Keratinocyte (primary cell): ENCODE results near the gene TMEM219. TPM values are rescaled to one million over a fixed set of nuclear protein-coding genes. Genes with fewer than 3 reads are reported as not detected.

ENCODE experiments used
- DNase-seq: peaks from one replicate; pipeline ENCODE4 v3.0.0-alpha.2; 2011; ENCODE audit warnings: low read depth, missing footprints, low spot score
- FAIRE-seq: peaks from 2 replicates; lab custom pipeline; 2011; peaks lifted over from hg19 to GRCh38; lab: Jason Lieb, UNC
- H2AFZ ChIP-seq: 2 replicates; pipeline ENCODE4 v1.6.0; 2012; ENCODE audit warnings: low read length, control low read depth, inconsistent platforms; ENCODE audit not compliant: control insufficient read depth
- H3K27ac ChIP-seq: 2 replicates; pipeline ENCODE4 v1.5.1; 2011; ENCODE audit warnings: low read length; ENCODE audit not compliant: control insufficient read depth, insufficient read depth
- H3K27me3 ChIP-seq: 3 replicates; pipeline ENCODE4 v1.6.0; 2011; ENCODE audit warnings: low read length; ENCODE audit not compliant: control insufficient read depth, insufficient read depth; ENCODE audit errors: extremely low read depth
- H3K36me3 ChIP-seq, 2 experiments: 2 replicates in 1 of 2; 3 replicates in 1 of 2; pipeline ENCODE4 v1.5.1; 2011; ENCODE audit warnings: low read length in 2 of 2, mild to moderate bottlenecking in 1 of 2; ENCODE audit not compliant: control insufficient read depth in 2 of 2, insufficient read depth in 2 of 2; ENCODE audit errors: extremely low read depth in 1 of 2
- H3K4me1 ChIP-seq: 3 replicates; pipeline ENCODE4 v1.5.1; 2011; ENCODE audit warnings: low read length; ENCODE audit not compliant: control insufficient read depth, insufficient read depth; ENCODE audit errors: extremely low read depth
- H3K4me2 ChIP-seq: 3 replicates; pipeline ENCODE4 v1.6.0; 2011; ENCODE audit warnings: low read depth, low read length; ENCODE audit not compliant: control insufficient read depth, insufficient read depth; ENCODE audit errors: extremely low read depth
- H3K4me3 ChIP-seq, 3 experiments: fragments of 200-600 bp in 1 of 3; sonication (generic) in 1 of 3; 2 replicates in 2 of 3; 3 replicates in 1 of 3; pipeline ENCODE4 v1.5.1; 2011 to 2016; ENCODE audit warnings: low read length in 3 of 3, mild to moderate bottlenecking in 3 of 3, control low read depth in 2 of 3, inconsistent platforms in 1 of 3, low read depth in 1 of 3, mixed read lengths in 1 of 3, mixed run types in 1 of 3, moderate library complexity in 1 of 3; ENCODE audit not compliant: control insufficient read depth in 2 of 3, insufficient read depth in 2 of 3; ENCODE audit errors: extremely low read depth in 1 of 3
- H3K79me2 ChIP-seq: 2 replicates; pipeline ENCODE4 v1.6.0; 2012; ENCODE audit warnings: low read length; ENCODE audit not compliant: control insufficient read depth, insufficient read depth
- H3K9ac ChIP-seq: 3 replicates; pipeline ENCODE4 v1.6.0; 2011; ENCODE audit warnings: low read length; ENCODE audit not compliant: control insufficient read depth, insufficient read depth; ENCODE audit errors: extremely low read depth
- H3K9me1 ChIP-seq: 3 replicates; pipeline ENCODE4 v1.6.0; 2011; ENCODE audit warnings: low read length; ENCODE audit not compliant: control insufficient read depth, insufficient read depth; ENCODE audit errors: extremely low read depth
- H3K9me3 ChIP-seq: 2 replicates; pipeline ENCODE4 v1.5.1; 2012; ENCODE audit warnings: low read depth, low read length; ENCODE audit not compliant: control insufficient read depth
- H4K20me1 ChIP-seq: 3 replicates; pipeline ENCODE4 v1.6.0; 2011; ENCODE audit warnings: low read length; ENCODE audit not compliant: control insufficient read depth, insufficient read depth; ENCODE audit errors: extremely low read depth
- EZH2 ChIP-seq: IDR thresholded peaks from one replicate; pipeline ENCODE4 v1.6.1; 2012; ENCODE audit warnings: inconsistent platforms, mild to moderate bottlenecking, low read length, moderate library complexity
- dilution Hi-C: fragments of 300-500 bp; cut with MboI; formaldehyde crosslinking; loops from one replicate; pipeline ENCODE4 v1.7.0; 2020; ENCODE audit warnings: low sequenced_read_pairs; ENCODE audit not compliant: extremely low pct_ligation_motif_present
- polyA plus RNA-seq, 5 experiments: library from polyadenylated mRNA; depleted of rRNA in 3 of 5; stranded (reverse) in 3 of 5; stranded (forward) in 1 of 5; unstranded in 1 of 5; fragments of >200 nt; gene quantifications; 1 replicate in 1 of 5; 2 replicates in 3 of 5; 3 replicates in 1 of 5; pipeline versions ENCODE4 v1.2.1 to v1.2.3, GENCODE V29; 2011 to 2012; ENCODE audit warnings: missing spikeins in 2 of 5, low read depth in 1 of 5, low replicate concordance in 1 of 5
- TF ChIP-seq, protein P1 (sequence below), 3 experiments: IDR thresholded peaks in 1 of 3; conservative IDR thresholded peaks in 1 of 3; optimal IDR thresholded peaks in 1 of 3; 2 replicates in 2 of 3; 3 replicates in 1 of 3; pipeline versions ENCODE3 to v1.5.1; 2011; ENCODE audit warnings: low read length in 3 of 3, mild to moderate bottlenecking in 3 of 3, moderate library complexity in 2 of 3, control low read depth in 1 of 3, inconsistent platforms in 1 of 3; ENCODE audit not compliant: insufficient read depth in 2 of 3; ENCODE audit errors: extremely low read depth in 1 of 3

The TMEM219 gene
- polyA plus RNA-seq, 1 donor (not counting 4 experiments of a cell fraction or from before 2014, with no cell fraction given) = 48.5 TPM

DNA sequence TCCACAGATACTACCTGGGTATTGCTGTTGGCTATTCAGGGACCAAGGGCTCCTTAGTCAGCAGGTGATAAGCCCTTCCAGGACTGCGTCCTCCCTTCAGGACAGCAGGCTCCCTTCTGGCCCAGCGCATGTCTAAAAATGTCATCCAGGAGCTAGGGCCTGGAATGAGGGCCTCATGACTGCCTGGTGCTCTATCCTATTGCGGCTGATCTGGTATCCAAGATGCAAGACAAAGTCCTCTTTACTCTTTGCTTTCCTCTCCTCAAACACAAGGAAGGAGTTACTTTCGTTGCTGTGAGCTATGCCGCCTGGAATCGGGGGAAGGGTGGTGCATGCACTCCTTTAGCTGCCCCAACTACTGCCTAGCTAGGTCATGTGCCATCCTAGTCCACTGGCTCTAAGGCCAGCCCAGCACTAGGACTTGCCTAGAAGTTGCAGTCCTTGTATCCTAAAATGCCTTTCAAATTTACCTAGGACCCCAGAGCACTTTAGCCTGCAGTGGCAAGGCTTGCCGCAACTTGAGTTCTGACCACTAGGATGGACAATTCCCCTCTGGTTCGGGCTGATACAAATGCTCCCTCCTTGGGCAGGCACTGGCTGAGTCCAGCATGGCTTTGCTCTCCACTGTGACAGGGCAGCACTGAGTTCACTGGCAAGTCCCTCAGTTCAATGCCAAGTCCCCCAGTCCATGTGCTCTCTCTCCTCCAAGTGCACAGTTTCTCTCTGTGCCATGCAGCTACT is 10.1 kb upstream of the TMEM219 start:
- H3K4me1 ChIP-seq = no peaks in the 10 kb centered on the region
- H3K9me3 ChIP-seq = no peaks in the 10 kb centered on the region
- no peak overlapping the region for H3K27ac ChIP-seq
- no peaks in the 10 kb centered on the region for H3K27me3 ChIP-seq
- dilution Hi-C loops = no loop called here
- H3K79me2 ChIP-seq = no peaks in the 10 kb centered on the region
- no peaks in the 10 kb centered on the region for H3K36me3 ChIP-seq
- no peak overlapping the region for H3K4me2 ChIP-seq
- FAIRE-seq (no peak), DNase-seq (no peak)
- no peaks in the 10 kb centered on the region for H3K9me1 ChIP-seq
- H4K20me1 ChIP-seq = no peaks in the 10 kb centered on the region
- no peak for TF ChIP-seq EZH2
- TF ChIP-seq, protein P1, sequence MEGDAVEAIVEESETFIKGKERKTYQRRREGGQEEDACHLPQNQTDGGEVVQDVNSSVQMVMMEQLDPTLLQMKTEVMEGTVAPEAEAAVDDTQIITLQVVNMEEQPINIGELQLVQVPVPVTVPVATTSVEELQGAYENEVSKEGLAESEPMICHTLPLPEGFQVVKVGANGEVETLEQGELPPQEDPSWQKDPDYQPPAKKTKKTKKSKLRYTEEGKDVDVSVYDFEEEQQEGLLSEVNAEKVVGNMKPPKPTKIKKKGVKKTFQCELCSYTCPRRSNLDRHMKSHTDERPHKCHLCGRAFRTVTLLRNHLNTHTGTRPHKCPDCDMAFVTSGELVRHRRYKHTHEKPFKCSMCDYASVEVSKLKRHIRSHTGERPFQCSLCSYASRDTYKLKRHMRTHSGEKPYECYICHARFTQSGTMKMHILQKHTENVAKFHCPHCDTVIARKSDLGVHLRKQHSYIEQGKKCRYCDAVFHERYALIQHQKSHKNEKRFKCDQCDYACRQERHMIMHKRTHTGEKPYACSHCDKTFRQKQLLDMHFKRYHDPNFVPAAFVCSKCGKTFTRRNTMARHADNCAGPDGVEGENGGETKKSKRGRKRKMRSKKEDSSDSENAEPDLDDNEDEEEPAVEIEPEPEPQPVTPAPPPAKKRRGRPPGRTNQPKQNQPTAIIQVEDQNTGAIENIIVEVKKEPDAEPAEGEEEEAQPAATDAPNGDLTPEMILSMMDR (optimal IDR thresholded peaks at IDR 0.05 in 1 of 3, IDR thresholded peaks at IDR 0.05 in 1 of 3, conservative IDR thresholded peaks at IDR 0.05 in 1 of 3; ENCODE audit: extremely low read depth in 1 of 3, insufficient read depth in 2 of 3, low read length in 3 of 3) = no peak
- no peak overlapping the region for H3K9ac ChIP-seq
- H3K4me3 ChIP-seq = no peak overlapping the region
- H2AFZ ChIP-seq = no peak overlapping the region

- dilution Hi-C loops = no loop called here
Observed at GRCh38 chr16:29958756-29959155, 3.1 kb upstream of the TMEM219 start.

More at GRCh38 chr16:29958756-29959155, 3.1 kb upstream of the TMEM219 start:
- DNase-seq (no peak), FAIRE-seq (no peak)
- Histone ChIP-seq H3K4me2 (no peak overlapping the region), H4K20me1 (no peaks in the 10 kb centered on the region), H3K4me3 (no peak overlapping the region), H3K36me3 (no peaks in the 10 kb centered on the region), H3K27me3 (no peaks in the 10 kb centered on the region), H3K27ac (no peak overlapping the region), H3K9me1 (no peaks in the 10 kb centered on the region), H2AFZ (no peak overlapping the region), H3K9ac (no peak overlapping the region), H3K4me1 (peaks cover 10% of the 10 kb centered on the region), H3K79me2 (no peaks in the 10 kb centered on the region), H3K9me3 (no peaks in the 10 kb centered on the region)
- no peak for TF ChIP-seq EZH2
- TF ChIP-seq, protein P1 (optimal IDR thresholded peaks at IDR 0.05 in 1 of 3, IDR thresholded peaks at IDR 0.05 in 1 of 3, conservative IDR thresholded peaks at IDR 0.05 in 1 of 3; ENCODE audit: extremely low read depth in 1 of 3, insufficient read depth in 2 of 3, low read length in 3 of 3) = no peak
